ENCODE data around the gene SESN3.
"Not testable (repeated sequence)": the region's sequence is repeated elsewhere in the genome, so short reads cannot be mapped to it uniquely, and the experiment has no call there.

Gene SESN3

DNA sequence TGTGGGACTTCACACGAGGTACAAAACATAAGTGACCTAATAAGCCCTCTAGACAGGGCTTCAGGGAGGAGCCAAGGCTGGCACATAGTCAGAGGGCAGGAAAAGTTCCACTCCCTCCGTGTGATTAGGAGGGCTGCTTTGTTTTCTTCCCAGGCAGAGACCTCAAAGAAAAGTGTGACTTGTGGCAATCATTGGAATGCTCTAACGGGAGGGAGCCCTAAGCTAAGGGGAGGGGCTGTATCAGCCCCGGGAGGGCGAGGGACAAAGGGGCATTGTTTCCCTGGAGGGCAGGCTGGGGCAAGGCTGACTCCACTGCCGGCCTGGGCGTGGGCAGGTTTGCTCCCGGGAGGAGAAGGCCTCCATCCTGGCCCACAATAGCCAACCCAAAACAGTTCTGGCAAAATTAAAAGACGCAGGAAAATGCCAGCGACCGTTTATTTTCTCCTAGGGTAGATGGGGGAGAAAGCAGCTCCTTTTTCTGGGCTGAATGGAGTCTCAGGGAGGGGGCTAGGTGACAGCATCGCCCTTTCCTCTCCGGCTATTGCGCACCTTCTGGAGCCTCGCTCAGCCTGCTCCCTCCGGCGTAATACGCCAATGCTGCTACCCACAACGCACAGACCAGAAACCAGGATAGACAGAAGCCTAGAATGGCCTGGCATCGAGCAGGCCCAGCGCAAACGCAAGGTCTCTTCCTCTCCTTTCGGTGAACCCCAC, 81.2 kb downstream of the SESN3 start:
- no peak for DNase-seq

DNA sequence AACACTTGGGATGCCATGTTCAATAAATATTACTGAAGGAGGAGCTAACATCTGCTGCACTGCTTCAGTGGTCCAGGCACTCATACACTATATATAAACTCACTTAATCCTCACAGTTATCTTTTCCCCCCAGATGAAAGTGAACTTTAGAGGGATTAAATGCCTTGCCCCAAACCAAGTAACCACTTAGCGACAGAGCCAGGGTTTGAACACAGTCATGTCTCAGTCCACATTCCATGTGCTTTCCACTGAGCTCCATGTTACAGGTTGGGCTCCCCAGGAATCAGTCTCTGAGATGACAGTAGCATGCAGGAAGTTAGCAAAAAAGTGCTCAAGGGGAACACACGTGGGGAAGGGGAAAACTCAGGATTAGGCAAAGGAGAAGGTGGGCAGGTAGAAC, 82.1 kb downstream of the SESN3 start:
- no peak for DNase-seq

GRCh38 chr11:95148406-95148805, 82.6 kb downstream of the SESN3 start:
- no peak for DNase-seq

GRCh38 chr11:95147364-95147905, 83.6 kb downstream of the SESN3 start:
- peak; percentile 17 for DNase-seq

DNA sequence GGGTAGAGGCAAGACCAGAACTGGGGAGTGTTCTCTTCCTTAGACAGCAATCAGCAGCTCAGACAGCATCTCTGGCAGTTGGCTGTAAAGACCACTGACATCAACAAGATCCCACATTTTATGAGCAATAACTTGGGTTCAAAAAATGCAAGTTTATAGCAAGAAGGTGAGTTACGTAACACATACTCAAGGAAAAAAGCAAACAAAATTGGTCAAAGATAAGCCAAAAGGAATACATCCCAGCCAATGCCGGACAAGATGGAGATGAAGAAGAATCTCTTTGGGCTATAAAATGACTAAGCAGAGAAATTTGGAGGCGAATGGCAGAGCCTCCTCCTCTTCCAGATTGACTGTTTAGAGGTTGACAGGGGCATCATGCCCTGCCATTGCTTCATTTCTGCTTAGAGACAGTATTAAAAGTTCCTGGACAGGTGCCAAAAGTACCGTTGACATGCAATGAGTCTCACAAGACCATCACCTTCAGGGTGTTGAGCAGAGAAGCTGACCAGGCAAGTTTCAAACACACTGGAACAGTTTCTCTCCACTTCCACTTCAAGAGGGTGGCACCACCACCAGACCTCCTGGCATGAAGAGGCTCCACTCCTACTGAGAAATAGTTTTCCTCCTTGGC, 85.5 kb downstream of the SESN3 start:
- no peak for DNase-seq

- no peak for DNase-seq
Observed at GRCh38 chr11:95144313-95145235, 86.4 kb downstream of the SESN3 start.

- DNase-seq: no peak
Observed at GRCh38 chr11:95143106-95143681, 87.8 kb downstream of the SESN3 start.

- DNase-seq: no peak
Observed at GRCh38 chr11:95142431-95142830, 88.6 kb downstream of the SESN3 start.

GRCh38 chr11:95140397-95141033, 90.5 kb downstream of the SESN3 start:
- DNase-seq: no peak

DNA sequence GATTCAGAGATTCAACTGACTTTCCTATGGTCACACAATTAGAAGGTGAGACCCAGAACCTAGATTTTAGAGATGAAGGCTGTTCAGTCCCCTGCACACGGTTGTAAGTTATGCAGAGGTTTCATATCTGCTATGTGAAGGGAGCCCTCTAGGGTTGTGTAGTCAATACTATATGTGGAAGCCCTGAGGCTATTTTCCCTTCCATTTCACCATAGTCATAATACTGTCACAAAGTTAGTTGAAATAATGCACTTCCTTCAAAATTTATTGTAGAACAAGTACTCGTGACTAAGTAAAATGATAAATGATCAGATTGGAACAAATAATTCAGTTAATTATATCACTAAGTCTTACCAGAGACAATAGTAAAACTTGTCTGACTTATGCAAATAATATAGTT, 92.6 kb downstream of the SESN3 start:
- peak; percentile 9 for DNase-seq

DNA sequence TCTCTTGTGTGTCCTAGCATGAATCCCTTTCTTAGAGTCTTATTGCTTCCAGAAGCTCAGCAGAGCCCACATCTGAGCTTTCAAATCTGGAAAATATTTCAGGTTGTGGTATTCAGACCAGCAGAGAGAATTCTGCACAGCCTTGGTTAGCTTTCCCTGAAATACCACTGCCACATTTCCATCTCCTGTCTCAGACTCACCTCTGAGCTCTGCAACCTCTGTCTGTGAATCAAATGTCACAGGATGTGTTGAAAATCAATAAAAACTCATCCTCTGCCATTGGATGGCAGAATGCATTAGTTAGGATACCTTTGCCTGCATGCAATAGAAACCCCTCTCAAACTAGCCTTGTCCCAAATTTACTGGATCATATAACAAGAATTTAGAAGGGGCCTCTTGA, 93.7 kb downstream of the SESN3 start:
- DNase-seq: no peak

DNA sequence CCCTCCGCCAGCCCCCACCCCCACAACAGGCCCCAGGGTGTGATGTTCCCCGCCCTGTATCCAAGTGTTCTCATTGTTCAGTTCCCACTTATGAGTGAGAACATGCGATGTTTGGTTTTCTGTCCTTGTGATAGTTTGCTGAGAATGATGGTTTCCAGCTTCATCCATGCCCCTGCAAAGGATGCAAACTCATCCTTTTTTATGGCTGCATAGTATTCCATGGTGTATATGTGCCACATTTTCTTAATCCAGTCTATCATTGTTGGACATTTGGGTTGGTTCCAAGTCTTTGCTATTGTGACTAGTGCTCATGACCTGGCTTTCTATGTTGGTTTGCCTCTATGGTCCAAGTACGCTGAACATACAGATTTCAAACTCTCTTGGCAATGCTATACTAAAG, 94.3 kb downstream of the SESN3 start:
- DNase-seq: not testable (repeated sequence)

DNA sequence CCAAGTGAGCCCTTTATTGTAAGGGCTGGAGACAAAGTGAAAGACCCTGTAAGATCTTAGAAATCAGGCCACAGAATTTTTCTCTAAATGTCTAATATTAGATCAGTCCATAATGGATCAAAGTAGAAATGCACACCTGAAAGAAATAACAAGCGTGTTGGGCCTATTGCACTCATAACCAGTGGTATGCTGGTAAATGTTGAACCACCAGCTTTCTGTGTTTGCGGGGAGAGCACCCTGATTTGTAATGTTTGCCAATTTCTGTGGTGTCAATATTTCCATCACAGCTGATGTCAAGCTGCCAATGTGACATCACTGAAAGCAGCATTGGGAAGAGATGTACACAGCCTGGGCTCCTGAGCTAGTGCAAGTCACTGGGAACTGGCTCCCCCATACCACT, 95.1 kb downstream of the SESN3 start:
- DNase-seq: no peak

- no peak for DNase-seq
Observed at GRCh38 chr11:95135155-95135554, 95.8 kb downstream of the SESN3 start.

DNA sequence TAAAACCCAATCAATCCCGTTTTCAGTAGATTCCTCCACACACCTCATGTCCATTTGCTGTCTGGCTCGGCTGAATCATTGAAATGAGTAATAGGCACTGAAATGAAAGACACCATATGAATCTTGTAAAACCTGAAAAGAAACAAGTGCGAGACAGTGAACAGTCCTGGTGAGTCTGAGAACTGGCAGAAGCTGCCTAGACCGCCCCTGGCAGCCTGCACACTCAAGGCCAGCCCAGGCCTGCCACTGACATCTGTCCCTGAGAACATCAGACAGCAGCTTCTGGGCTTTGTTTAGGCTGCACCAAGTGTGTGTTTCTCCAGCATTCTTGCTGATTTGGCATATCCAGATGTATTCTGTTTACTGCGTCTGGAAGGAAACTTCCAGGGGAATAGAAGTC, 96.5 kb downstream of the SESN3 start:
- no peak for DNase-seq

- no peak for DNase-seq
Observed at GRCh38 chr11:95132956-95133355, 98.0 kb downstream of the SESN3 start.

DNA sequence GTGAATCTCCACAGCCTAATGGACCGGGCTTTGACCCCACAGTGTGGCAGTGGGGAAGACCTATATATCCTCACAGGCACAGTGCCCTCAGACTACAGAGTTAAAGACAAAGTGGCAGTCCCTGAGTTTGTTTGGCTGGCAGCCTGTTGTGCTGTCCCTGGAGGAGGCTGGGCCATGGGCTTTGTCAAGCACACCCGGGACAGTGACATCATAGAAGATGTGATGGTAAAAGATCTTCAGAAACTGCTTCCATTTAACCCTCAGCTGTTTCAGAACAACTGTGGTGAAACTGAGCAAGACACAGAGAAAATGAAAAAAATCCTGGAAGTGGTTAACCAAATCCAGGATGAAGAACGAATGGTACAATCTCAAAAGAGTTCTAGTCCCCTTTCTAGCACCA, 102.4 kb downstream of the SESN3 start:
- no peak for DNase-seq

DNA sequence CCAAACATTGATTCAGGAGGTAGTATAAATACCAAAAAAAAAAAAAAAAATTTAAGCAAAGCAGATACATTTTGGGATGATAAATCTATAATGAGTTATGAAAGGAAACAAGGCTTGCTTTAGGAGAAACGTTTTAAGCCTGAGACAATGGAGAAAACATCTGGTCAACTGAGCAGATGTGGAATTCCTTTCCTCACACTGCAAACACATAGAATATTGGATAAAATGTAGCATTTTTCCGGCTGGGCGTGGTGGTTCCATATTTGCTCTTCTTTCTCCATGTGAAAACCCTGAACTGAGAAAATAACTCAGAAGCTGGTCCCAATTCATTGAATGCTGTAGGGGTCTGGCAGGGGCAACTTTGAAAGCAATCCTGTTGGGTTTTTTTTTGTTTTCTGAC, 107.4 kb downstream of the SESN3 start:
- no peak for DNase-seq

GRCh38 chr11:95121698-95122097, 109.3 kb downstream of the SESN3 start:
- DNase-seq: no peak

DNA sequence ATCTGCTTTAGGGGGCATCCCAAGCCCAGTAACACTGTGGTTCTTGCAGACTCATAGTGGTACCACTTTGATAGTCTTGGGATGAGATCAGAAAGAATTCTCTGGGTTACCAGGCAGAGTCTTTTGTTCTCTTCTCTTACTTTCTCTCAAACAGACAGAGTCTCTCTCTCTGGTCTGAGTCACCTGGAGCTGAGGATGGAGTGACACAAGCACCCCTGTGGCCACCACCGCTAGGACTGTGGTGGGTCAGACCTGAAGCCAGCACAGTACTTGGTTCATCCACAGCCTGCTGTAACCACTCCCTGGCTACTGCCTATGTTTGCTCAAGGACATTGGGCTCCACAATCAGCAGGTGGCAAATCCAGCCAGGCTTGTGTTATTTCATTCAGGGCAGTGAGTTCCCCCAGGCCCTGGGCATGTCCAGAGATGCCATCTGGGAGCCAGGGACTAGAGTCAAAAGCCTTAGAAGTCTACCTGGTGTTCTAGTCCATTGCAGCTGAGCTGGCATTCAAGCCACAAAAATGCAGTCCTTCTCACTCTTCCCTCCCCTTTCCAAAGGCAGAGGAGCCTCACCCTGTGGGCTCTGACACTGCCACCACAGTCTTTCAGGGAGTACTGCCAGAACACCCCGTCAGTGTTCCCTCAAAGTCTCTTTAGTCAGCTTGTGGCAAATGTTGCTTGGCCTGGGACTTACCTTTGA, 111.5 kb downstream of the SESN3 start:
- no peak for DNase-seq

- no peak for DNase-seq
Observed at GRCh38 chr11:95115597-95115996, 115.4 kb downstream of the SESN3 start.

Data from CD4-positive, alpha-beta T cell treated with Interleukin-4 for 4 hours (primary cell).